ENCODE measurements around the gene TANK.

GRCh38 chr2:161219211-161219610 is 59.0 kb downstream of the TANK start:
- TF ChIP-seq, protein P1, sequence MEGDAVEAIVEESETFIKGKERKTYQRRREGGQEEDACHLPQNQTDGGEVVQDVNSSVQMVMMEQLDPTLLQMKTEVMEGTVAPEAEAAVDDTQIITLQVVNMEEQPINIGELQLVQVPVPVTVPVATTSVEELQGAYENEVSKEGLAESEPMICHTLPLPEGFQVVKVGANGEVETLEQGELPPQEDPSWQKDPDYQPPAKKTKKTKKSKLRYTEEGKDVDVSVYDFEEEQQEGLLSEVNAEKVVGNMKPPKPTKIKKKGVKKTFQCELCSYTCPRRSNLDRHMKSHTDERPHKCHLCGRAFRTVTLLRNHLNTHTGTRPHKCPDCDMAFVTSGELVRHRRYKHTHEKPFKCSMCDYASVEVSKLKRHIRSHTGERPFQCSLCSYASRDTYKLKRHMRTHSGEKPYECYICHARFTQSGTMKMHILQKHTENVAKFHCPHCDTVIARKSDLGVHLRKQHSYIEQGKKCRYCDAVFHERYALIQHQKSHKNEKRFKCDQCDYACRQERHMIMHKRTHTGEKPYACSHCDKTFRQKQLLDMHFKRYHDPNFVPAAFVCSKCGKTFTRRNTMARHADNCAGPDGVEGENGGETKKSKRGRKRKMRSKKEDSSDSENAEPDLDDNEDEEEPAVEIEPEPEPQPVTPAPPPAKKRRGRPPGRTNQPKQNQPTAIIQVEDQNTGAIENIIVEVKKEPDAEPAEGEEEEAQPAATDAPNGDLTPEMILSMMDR (IDR thresholded peaks at IDR 0.05; ENCODE audit: insufficient read depth, low read length, poor library complexity, severe bottlenecking), result no peak
- TF ChIP-seq EZH2phosphoT487 (conservative IDR thresholded peaks at IDR 0.05; ENCODE audit: low read length), result no peak

Measured in SU-DHL-6 (cell line).